GM21381 (cell line): ENCODE data around the gene WDR55.
A peak's percentile ranks its signal among the peaks of the same experiment; 100 is the strongest.
"Not testable (repeated sequence)": the region's sequence is repeated elsewhere in the genome, so short reads cannot be mapped to it uniquely, and the experiment has no call there.

Experiments
- ATAC-seq: cut with Tn5 transposase; IDR thresholded peaks from one replicate; pipeline ENCODE4 v1.9.1; 2021; ENCODE audit warnings: mild to moderate bottlenecking, moderate library complexity; ENCODE audit not compliant: unreplicated experiment

Gene WDR55

DNA sequence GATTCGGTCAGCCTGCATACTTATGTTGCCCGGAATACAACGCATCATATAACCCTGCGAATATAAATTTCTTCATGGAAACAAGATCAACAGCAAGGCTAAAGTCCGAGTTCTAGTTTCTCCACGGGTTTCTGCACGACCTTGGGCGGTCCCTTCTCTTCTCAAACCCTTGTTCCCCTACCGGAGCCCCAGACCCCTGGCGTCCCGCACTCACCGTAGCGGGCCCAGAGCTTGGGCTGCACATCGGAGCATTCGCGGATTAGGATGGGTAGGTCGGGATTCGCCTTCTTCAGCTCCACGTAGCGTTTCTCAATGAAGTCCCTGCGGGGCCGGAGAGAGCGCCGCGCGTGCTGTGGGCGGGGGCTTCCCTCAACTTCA lies 17.7 kb upstream of the WDR55 start:
- no peak for ATAC-seq

DNA sequence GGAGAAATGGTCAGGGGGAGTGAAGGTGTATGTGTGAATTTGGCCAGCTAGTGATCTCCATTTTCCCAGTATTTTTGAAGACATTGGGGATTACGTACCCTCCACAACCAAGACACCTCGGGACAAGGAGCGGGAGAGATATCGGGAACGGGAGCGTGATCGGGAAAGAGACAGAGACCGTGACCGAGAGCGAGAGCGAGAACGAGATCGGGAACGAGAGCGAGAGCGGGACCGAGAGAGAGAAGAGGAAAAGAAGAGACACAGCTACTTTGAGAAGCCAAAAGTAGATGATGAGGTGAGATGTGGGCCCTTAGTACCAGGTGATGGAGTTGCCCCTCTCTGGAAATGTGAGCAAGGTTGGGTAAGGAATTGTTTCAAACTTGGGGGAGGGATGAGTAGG lies 5.8 kb upstream of the WDR55 start:
- no peak for ATAC-seq

DNA sequence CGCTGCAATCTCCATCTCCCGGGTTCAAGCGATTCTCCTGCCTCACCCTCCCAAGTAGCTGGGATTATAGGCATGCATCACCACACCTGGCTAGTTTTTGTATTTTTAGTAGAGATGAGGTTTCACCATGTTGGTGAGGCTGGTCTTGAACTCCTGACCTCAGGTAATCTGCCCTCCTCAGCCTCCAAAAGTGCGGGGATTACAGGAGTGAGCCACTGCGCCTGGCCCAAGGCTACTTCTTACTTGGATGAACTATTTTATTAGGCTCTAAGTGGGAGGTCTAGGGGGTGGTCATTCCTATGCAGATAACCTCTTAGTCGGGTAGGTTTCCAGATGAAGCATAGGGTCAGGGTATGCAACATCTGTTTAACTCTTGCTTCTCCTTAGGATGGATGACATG lies 4.3 kb upstream of the WDR55 start:
- not testable (repeated sequence) for ATAC-seq

DNA sequence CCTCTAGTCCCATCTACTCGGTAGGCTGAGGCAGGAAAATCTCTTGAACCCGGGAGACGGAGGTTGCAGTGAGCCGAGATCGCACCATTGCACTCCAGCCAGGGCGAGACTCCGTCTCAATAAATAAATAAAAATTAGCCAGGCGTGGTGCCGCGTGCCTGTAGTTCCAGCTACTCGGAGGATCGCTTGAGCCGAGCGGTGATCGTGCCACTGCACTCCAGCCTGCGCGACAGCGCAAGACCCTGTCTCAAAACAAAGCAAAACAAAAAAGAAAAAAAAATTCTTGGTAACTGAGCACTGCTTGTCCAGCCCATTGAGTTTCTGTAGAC lies 710 bp upstream of the WDR55 start:
- ATAC-seq: no peak

DNA sequence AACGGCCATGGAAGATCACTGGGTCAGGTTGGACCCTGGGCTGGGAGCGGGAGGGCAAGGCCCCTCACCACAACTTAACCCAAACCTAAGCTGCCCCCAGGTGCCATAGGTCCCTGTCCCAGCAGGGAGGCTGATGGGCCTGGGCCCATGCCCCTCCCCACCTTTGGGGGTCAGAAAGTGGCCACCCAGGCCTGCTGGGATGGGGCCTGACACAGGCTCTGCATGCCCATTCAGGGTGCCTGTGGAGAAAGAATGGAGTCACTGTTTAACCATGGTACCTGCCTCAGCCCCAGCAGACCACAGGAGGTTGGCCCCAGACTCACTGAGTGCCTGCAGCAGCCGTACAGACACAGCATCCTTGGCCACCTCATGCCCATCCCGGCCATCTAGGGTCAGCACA lies 6.3 kb downstream of the WDR55 start:
- not testable (repeated sequence) for ATAC-seq

DNA sequence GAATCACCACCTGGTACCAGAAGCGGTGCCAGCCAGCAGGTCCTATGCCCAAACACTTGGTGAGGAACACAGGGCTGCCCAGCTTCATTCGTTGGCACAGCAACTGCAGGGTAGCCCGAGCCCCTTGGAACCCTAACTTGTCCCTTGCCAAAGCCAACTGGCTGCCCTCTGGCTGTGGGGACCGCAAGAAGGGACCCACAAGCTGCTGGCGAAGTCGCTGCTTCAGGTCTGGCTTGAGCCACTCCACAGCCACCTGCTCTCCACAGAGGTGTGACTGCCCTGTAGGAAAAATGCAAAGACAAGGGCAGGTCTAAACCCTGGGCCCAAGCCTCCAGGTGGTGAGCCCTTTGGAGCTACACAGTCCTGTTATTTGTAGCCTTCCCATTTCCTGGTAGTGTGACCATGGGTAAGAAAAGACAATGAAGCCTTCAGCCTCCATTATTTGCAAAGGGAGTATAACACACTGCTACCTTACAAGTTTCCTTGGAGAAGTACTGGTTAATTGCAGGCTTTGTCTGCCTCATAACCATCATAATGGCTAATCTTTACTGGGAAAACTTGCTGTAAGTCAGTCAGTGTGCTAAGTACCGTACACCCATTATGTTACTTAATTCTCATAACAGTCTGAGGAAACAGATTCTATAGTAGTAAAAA lies 6.9 kb downstream of the WDR55 start:
- no peak for ATAC-seq

DNA sequence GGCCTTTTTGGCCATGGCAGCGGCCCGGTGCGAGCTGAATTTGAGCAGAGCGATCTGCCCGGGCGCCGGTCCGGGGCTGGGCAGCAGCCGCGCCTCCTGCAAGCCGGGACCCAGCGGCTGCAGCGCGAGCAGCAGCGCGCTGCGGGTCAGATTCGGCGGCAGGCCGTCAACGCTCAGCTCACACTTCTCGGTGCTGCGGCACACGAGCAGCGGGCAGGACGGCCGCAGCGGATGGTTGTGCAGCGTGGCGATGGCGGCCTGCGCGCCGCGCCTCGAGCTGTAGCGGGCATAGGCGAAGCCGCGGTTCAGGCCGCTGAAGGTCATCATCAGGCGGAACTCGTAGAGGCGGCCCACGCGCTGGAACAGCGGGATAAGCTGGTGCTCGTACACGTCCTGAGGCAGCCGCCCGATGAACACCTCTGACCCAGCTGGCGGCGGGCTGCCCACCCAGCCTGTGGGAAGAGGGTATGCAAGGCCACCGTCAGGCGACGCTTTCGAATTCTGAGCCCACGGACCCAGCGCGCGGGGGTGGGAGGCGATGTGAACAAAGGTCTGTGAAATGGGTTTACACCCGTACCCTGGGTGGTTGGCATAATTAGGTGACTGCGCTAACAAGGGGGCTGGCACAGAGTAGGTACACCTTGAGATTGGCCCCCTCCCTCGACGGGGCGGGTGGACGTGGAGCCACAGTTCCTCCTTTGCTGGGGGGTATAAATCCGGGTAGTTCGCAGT lies 7.9 kb downstream of the WDR55 start:
- no peak for ATAC-seq

DNA sequence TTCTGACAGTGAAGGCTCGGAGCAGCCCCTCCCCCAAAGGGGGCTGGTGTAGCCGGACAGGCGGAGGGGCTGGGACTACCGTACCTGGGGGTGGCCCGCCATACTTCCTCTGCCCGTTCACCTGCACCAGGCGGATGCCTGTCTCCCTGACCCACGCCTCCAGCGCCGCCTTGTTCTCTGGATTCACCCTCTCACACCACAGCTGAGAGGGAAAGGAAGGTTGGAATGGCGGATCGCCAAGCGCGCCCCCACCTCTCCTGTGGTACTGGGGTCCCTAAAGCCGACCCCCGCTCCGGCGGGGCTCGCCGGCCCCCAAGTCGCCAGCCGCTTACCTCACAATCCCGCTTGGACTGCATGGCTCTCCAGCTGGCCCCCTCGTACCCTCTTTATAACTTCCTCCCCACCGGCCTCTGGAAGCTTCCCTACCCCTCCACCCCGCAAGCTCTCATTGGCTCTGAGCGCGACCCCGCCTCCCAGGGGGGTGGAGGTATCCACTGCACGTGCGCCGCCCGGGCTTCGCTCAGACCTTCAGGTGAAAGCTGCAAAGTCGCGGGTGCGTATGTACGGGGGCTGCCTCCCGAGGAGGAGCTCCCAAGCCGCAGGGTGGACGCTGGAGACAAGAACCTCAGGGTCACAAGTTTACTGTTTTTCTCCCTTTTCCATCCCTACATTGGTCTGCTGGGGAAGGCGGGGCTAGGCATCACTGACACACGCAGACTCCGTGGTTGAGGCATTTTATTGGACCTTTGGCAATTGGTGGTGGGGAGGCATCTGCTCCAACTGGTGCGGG lies 8.7 kb downstream of the WDR55 start, which contains the start of gene DND1:
Gene DND1, minus strand, starts transcription at position 390 of the 790 bp plus-strand sequence. Its CDS starts 34 bp downstream, at position 356.
- no peak for ATAC-seq

DNA sequence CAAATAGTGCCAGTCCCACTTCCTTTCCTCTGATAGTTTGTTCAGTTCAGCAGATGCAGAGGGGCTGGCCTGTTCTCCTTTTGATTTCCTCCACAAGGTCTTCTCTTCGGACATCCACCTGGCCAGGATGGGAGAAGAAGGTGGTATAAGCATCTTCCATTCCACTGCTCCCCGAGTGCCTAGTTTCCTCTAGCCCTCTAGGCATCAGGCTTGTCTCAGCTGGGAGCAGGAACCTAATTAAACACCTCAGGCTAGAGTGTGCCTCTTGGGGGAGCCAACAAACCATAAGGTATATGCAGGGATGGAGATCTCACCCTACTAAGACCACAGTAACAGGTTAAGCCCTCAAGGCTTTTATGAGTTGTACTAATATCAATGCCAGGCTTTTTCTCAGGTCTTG lies 9.5 kb downstream of the WDR55 start:
- ATAC-seq: no peak

DNA sequence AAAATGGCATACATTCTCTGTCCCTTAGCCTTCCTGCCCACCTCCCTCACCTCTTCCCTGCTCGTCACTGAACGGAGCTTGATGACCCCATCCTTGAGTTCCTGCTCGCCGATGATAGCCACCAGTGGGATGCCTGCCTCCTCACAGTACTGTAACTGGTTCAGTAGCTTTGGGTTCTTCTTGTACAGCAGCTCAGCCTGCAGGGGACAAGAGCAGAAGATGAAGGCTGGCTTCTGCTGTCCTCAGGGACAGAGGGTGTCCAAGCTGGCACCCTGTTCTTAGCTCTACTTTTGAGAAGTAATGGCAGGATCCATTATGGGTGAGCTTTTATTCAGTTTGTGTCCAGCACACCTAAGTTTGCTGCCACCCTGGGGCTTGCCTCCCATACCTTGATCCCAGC lies 9.9 kb downstream of the WDR55 start:
- ATAC-seq: no peak

DNA sequence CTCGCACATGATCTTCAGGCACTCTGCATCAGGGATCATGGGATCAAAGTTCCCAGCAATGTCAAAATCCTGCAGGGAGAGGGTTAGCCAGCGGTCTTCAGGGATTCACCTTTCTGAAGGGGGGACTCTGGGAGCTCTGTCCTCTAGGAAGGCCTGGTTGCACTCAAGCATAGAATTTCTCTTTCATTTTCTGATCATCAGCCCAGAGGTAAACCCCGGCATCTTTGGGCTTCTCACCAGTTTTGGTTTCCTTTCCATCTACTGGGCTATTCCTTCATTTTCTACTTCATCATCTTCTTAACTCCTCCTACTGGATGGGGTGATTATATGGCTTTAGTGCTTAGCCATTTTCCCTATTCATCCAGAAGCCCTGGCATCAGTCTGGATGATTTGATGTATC lies 13.2 kb downstream of the WDR55 start:
- ATAC-seq: peak; percentile 52

DNA sequence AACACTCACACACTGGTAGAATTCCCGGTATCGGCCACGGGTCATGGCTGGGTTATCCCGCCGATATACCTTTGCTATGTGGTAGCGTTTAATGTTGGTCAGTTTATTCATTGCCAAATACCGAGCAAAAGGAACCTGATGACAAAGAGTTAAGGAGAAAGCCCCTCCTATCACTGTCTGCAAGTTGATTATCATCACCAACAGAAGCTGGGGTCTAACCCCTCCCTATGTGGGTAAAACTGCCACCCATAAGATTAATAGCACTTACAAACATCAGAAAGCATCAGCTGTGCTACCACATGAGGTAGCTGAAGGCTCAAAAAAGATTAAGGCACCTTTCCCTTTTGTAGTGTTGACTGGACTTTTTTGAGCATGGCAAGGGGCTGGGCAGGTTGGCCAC lies 14.3 kb downstream of the WDR55 start:
- ATAC-seq: no peak

DNA sequence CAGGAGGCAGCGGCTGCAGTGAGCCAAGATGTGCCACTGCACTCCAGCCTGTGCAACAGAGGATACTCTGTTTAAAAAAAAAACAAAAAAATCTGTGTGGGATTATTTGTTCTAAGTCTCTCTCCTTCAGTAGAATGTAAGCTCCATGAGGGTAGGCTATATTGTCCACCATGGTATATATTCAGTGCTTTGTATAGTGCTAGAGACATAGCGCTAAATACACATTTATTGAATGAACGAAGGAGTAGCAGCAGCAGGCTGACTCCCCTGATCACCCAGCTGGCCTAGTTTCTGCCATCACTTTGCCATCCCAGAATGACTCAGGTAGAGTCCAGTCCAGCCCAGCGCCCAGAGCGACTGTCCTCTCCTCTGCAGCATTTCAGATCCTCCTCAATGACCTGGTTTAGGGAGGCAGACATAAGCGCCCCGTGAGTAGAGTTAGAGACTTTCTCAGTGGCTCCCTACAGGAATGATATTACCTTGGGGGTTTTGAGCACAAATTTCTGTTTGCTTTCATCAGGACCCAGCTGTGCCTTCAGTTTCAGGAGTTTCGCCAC lies 25.8 kb downstream of the WDR55 start:
- peak; percentile 2 for ATAC-seq

DNA sequence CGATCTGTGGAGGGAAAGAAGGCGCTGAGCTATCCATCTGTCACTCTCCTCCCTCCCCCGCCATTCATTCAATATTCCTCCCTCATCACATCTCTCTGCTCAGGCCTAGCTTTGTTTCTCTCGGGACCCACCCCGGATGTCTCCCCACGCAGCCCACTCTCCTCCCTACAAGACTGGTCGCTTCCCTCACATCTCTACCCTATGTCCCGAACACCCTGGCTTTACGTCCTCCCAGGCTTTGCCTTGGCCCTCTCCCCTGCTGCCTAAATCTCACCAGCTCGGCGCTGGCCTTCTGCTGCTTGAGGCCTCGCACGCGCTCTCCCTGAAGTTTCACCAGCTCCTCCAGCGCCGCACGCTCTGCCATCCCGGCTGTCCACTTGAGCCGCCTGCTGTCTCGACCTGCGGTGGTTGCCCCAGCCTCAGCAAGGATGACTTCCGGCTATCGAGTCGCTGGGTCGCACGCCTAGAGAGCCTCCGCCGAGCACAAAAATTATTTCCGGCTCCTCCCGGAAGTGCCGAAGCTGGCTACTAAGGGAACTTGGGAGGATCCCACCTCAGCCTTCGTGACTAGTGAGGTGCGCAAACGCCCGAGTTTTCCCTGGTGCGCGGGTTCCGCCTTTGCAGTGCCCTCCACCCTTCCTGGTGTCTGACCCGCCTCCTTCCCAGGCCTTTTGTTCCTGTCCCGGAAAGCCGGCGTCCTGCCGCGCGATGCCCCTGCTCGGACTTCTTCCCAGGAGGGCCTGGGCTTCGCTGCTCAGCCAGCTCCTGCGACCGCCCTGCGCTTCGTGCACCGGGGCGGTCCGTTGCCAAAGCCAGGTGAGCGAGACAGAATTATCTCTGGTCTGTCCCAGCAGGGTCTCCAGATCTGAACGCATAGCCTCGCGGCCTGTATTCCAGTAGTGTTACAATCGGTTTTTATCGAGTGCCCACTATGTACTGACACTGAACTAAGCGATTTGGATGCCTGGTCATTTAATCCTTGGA lies 26.5 kb downstream of the WDR55 start, which contains the start of the genes HARS1 and HARS2:
Gene HARS1, minus strand, starts transcription at position 430 of the 984 bp plus-strand sequence. Its CDS starts 66 bp downstream, at position 364.
Gene HARS2, plus strand, starts transcription at position 515 of the 984 bp plus-strand sequence. Its CDS starts 194 bp downstream, at position 709.
- ATAC-seq: peak; percentile 96

DNA sequence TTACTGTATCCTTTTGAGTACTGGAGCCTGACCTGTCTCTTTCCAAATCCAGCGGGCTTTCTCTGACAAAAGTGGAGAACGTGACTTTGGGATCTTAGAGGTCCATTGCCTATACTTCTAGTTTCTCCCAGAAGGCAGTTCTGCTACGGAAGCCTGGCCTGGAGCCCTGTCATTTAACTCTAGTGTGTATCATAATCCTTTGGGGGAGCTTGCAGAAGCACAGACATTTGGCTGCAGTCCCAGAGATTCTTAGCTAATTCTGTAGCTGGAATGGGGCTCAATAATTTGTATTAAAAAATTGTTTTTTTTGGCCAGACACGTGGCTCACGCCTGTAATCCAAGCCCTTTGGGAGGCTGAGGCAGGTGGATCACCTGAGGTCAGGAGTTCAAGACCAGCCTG lies 29.6 kb downstream of the WDR55 start:
- no peak for ATAC-seq

DNA sequence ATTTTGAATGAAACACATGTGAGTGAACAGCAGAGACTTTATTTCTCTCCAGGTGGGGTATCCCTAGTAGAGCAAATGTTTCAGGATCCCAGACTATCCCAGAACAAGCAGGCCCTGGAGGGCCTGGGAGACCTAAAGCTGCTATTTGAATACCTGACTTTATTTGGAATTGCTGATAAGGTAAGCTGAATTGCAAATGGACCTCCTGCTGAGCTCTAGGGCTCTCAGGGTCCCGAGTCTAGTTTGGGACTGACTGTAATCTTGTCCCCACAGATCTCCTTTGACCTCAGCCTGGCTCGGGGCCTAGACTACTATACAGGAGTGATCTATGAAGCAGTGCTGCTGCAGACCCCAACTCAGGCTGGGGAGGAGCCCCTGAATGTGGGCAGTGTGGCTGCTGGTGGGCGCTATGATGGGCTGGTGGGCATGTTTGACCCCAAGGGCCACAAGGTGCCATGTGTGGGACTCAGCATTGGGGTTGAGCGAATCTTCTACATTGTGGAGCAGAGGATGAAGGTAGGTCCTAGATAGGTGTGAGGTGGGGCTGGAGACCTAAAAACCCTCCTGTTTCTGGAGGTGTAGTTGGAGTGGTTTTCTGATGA lies 32.3 kb downstream of the WDR55 start:
- ATAC-seq: no peak

DNA sequence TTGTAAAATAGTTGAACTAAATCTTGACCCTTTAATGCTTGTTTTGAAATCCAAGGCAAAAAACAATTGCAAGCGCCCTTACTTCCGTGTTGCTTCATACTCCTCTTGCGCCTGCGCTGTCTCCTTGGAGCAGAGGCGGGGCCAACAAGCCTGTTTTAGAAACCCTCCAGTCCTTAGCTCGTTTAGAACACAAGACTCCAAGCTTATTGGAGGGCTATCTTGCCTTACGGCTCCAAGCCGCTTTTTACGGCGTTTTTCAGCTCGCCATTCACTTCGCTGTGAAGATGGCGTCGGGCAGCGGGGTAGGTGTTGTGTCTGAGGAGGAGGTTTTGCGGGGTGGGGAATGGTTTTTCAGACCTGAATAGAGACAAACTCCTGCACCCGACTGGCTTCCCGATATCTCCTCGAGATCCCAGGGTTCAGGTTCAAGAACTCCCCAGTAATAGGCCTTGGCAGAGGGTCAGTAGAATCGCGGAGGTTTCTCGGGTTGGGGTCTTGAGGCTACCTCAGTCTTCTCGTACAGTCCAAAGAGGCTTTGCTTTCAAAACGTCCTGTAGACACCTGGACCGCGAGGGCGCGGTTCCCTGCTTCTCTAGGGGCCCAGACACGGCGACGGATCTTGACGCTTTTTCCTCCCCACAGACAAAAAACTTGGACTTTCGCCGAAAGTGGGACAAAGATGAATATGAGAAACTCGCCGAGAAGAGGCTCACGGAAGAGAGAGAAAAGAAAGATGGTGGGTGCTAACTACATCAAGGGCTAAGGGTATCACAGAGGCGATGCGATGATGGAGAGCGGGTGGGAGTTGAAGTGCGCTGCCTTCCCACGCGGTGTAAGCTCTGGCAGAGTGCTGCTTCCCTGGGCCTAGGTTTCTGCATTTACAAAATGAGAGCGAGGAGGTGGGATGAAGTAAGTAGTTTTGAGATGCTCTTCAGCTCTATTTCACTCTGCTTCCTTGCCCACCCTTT lies 35.8 kb downstream of the WDR55 start, which contains the start of gene ZMAT2:
Gene ZMAT2, plus strand, starts transcription at position 271 of the 968 bp plus-strand sequence. Its CDS starts 14 bp downstream, at position 285.
- ATAC-seq: peak; percentile 97

DNA sequence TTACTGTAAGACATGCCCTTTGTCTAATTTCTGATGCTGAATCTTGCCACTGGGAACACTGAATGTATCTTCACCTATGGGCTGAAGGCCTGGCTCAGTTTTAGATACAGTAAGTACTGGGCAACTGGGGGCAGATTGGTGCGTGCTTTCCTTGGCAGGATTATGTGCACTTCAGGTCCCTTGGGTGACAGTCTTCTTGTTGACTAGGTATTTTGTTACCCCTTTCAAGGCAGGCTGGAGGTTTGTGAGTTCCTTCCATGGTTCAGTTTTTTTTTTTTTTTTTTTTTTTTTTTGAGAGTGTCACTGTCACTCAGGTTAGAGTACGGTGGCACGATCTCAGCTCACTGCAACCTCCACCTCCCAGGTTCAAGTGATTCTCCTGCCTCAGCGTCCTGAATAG lies 43.1 kb downstream of the WDR55 start:
- ATAC-seq: no peak
